Small intestine (tissue), 16 donors: Measurements from ENCODE around the gene CDH2. TPM values are rescaled to one million over a fixed set of nuclear protein-coding genes. Genes with fewer than 3 reads are reported as not detected.

ENCODE experiments used
- DNase-seq, 2 donors: peaks; one replicate each; pipeline versions ENCODE4 v3.0.0 to v3.0.0-alpha.2; 2013
- FAIRE-seq: peaks from 2 replicates; lab custom pipeline; 2012; peaks lifted over from hg19 to GRCh38; lab: Jason Lieb, UNC
- H3K27ac ChIP-seq, 3 donors: one replicate each; pipeline ENCODE4 v1.5.1; 2013; ENCODE audit warnings: low read length in 2 of 3, mild to moderate bottlenecking in 2 of 3, control low read depth in 1 of 3, inconsistent platforms in 1 of 3, low read depth in 1 of 3, moderate library complexity in 1 of 3
- H3K27me3 ChIP-seq, 3 donors: one replicate each; pipeline ENCODE4 v1.6.1; 2013; ENCODE audit warnings: low read length in 3 of 3, inconsistent platforms in 1 of 3; ENCODE audit not compliant: control insufficient read depth in 3 of 3, insufficient read depth in 3 of 3
- H3K36me3 ChIP-seq, 3 donors: one replicate each; pipeline ENCODE4 v1.6.1; 2013; ENCODE audit warnings: low read length in 3 of 3, inconsistent platforms in 1 of 3, low read depth in 1 of 3, mild to moderate bottlenecking in 1 of 3, moderate library complexity in 1 of 3; ENCODE audit not compliant: control insufficient read depth in 3 of 3, insufficient read depth in 2 of 3
- H3K4me1 ChIP-seq, 3 donors: one replicate each; pipeline ENCODE4 v1.6.1; 2013; ENCODE audit warnings: low read length in 2 of 3, inconsistent platforms in 1 of 3, low read depth in 1 of 3, mild to moderate bottlenecking in 1 of 3, moderate library complexity in 1 of 3; ENCODE audit not compliant: control insufficient read depth in 3 of 3, insufficient read depth in 2 of 3
- H3K4me3 ChIP-seq, 3 donors: one replicate each; pipeline ENCODE4 v1.5.1; 2013; ENCODE audit warnings: low read length in 3 of 3, control low read depth in 1 of 3, inconsistent platforms in 1 of 3, low read depth in 1 of 3, mild to moderate bottlenecking in 1 of 3, moderate library complexity in 1 of 3
- H3K9me3 ChIP-seq, 2 donors: one replicate each; pipeline ENCODE4 v1.6.1; 2013; ENCODE audit warnings: low read depth in 1 of 2, low read length in 1 of 2; ENCODE audit not compliant: control insufficient read depth in 2 of 2, insufficient read depth in 1 of 2
- WGBS, 3 donors: extraction: QIAGEN DNeasy Blood & Tissue Kit; methylation state at CpG; one replicate each; pipeline ENCODE4 v1.1.7; 2013; 5-methylcytosine and 5-hydroxymethylcytosine counted together
- long read RNA-seq, 10 donors: transcript quantifications; one replicate each; lab custom pipeline, GENCODE V29; 2026
- polyA plus RNA-seq, 4 donors: library from polyadenylated mRNA; stranded (reverse) in 3 of 4; unstranded in 1 of 4; fragments of 200-250 nt in 3 of 4; fragments of 120-200 nt in 1 of 4; gene quantifications; one replicate each; pipeline versions ENCODE4 v1.2.1 to v1.2.3, GENCODE V29; 2013
- donor health status: healthy with polysubstance abuse.
- donor health status: control.
- donor health status: control.
- donor health status: Bipolar disorder and iron deficiency.
- donor health status: healthy.

CDH2 gene
- 1 to 10 TPM in 3 of 4 donors, not detected in 1; 1.1 to 8.9 (median 1.5) TPM for polyA plus RNA-seq
- long read RNA-seq, donor 1 = 0 reads
- long read RNA-seq, donor 2 = 0 reads
- long read RNA-seq, donor 3 = 0 reads
- long read RNA-seq, donor 4 = 0 reads
- long read RNA-seq, donor 5 = 0 reads
- long read RNA-seq, donor 6, full-length matches to known transcripts = 1 of 1 reads
- long read RNA-seq, donor 6, partial matches to known transcripts = 0 of 1 reads
- long read RNA-seq, donor 6, other reads (novel, unspliced or antisense) = 0 of 1 reads
- long read RNA-seq, donor 7, full-length matches to known transcripts = 43 of 153 reads
- long read RNA-seq, donor 7, partial matches to known transcripts = 110 of 153 reads
- long read RNA-seq, donor 7, other reads (novel, unspliced or antisense) = 0 of 153 reads
- long read RNA-seq, donor 8 = 0 reads
- long read RNA-seq, donor 9 = 0 reads
- long read RNA-seq, donor 10, full-length matches to known transcripts = 4 of 4 reads
- long read RNA-seq, donor 10, partial matches to known transcripts = 0 of 4 reads
- long read RNA-seq, donor 10, other reads (novel, unspliced or antisense) = 0 of 4 reads

DNA sequence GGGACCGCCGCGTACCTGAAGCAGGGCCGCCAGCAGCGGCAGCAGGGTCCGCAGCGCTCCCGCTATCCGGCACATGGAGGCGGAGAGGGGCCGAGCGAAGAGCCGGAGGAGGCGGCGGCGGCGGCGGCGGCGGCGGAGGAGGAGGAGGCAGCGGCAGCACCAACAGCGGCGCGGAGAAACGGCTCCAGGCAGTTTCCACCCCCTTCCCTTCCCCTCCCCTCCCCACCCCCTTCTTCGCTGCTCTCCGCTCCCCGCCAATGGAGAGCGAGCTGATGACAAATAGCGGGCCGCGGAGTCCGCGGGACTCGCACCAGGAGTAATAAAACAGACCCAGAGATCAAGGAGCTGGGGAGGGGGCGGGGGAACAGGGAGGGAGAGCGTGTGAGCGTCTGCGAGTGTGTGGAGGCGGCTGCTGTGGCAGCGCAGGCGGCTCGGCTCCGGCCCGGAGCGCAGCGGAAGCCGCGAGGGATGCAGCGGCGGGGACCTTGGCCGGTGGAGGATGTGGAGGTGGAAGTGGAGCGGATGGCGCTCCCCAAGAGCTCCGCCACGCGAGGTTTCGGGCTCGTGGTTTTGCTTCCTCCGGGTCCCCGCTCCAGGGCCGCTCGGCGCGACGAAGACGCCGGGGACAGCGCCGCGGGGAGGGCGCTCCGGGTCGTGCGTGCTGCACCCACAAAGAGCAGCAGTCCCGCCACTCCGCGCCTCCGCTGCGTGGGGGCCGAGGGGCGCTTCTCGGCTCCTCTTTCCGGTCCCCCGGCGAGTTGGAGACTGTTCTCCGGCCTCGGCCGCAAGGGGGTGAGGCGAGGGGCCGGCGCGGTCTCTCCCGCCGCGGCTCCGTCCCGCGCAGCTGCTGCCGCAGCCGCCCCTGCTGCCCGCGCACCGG, at the start of gene CDH2:
CDH2 (minus strand) TSS at position 183 of the 880 bp plus-strand sequence; CDS start at position 75, 108 bp downstream.
- Histone ChIP-seq H3K4me1 (no peaks in the 10 kb centered on the region), H3K9me3 (no peaks in the 10 kb centered on the region), H3K36me3 (no peaks in the 10 kb centered on the region), H3K27me3 (peaks cover 14 to 41% (median 25%) of the 10 kb centered on the region in 3 donors), H3K27ac (peak within 1 kb of the TSS in 2 of 3 donors; percentile 16 to 32), H3K4me3 (peak within 1 kb of the TSS; percentile 14 to 43 (median 22))
- 1% methylated on average over 47 to 105 of the region's 105 CpGs for WGBS, 3 donors
- DNase-seq (peak in 1 of 2 donors; percentile 68), FAIRE-seq (no peak)

GRCh38 chr18:28212060-28212459, 35.1 kb upstream of the CDH2 start:
- DNase-seq = no peak
- H3K4me3 ChIP-seq = no peak overlapping the region
- no peak overlapping the region for H3K27ac ChIP-seq
- no peaks in the 10 kb centered on the region for H3K36me3 ChIP-seq
- no peaks in the 10 kb centered on the region for H3K9me3 ChIP-seq
- FAIRE-seq = no peak
- WGBS, 3 donors = 72 to 87% (median 83%) methylated on average over 3 of the region's 3 CpGs
- no peaks in the 10 kb centered on the region for H3K4me1 ChIP-seq
- H3K27me3 ChIP-seq = no peaks in the 10 kb centered on the region

- Histone ChIP-seq H3K27me3 (no peaks in the 10 kb centered on the region), H3K4me1 (no peaks in the 10 kb centered on the region), H3K4me3 (no peak overlapping the region), H3K9me3 (peaks cover 0 to 1% of the 10 kb centered on the region in 2 donors), H3K27ac (no peak overlapping the region), H3K36me3 (no peaks in the 10 kb centered on the region)
- WGBS, 3 donors = 69 to 77% (median 74%) methylated on average over 11 of the region's 11 CpGs
- FAIRE-seq = no peak
- no peak for DNase-seq
Measured at GRCh38 chr18:28208712-28209265, 31.9 kb upstream of the CDH2 start.

DNA sequence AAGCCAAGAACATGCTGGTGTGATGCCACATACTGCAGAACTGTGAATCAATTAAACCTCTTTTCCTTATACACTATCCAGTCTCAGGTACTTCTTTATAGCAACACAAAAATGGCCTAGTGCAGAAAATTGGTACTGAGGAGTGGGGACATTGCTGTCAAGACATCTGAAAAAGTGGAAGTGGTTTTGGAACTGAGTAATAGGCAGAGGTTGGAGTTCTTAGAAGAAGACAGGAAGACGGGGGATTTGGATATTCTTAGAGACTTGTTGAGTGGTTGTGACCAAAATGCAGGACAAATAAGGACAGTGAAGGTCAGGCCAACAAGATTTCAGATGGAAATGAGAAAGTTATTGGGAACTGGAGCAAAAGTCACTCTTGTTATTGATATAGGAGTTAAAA, 31.3 kb upstream of the CDH2 start:
- Histone ChIP-seq H3K4me3 (no peak overlapping the region), H3K27me3 (no peaks in the 10 kb centered on the region), H3K9me3 (peaks cover 0 to 1% of the 10 kb centered on the region in 2 donors), H3K36me3 (no peaks in the 10 kb centered on the region), H3K27ac (no peak overlapping the region), H3K4me1 (no peaks in the 10 kb centered on the region)
- WGBS, 3 donors = 61 to 79% (median 67%) methylated on average over 1 of the region's 1 CpG
- DNase-seq (no peak), FAIRE-seq (no peak)

- H3K4me3 ChIP-seq = no peak overlapping the region
- no peak for DNase-seq
- WGBS, 3 donors = 14 to 27% (median 20%) methylated on average over 1 of the region's 1 CpG
- no peaks in the 10 kb centered on the region for H3K4me1 ChIP-seq
- no peak for FAIRE-seq
- H3K36me3 ChIP-seq = no peaks in the 10 kb centered on the region
- no peaks in the 10 kb centered on the region for H3K27me3 ChIP-seq
- peaks cover 0 to 1% of the 10 kb centered on the region in 2 donors for H3K9me3 ChIP-seq
- H3K27ac ChIP-seq = no peak overlapping the region
Measured at GRCh38 chr18:28204154-28204553, 27.2 kb upstream of the CDH2 start.

- no peaks in the 10 kb centered on the region for H3K27me3 ChIP-seq
- no peak for FAIRE-seq
- WGBS, 3 donors = 84 to 89% (median 85%) methylated on average over 4 of the region's 4 CpGs
- H3K27ac ChIP-seq = no peak overlapping the region
- H3K4me3 ChIP-seq = no peak overlapping the region
- no peaks in the 10 kb centered on the region for H3K36me3 ChIP-seq
- H3K4me1 ChIP-seq = no peaks in the 10 kb centered on the region
- no peak for DNase-seq
- H3K9me3 ChIP-seq = peaks cover 0 to 1% of the 10 kb centered on the region in 2 donors
Measured at GRCh38 chr18:28201056-28201455, 24.1 kb upstream of the CDH2 start.

- FAIRE-seq = no peak
Measured at GRCh38 chr18:28198620-28199019, 21.7 kb upstream of the CDH2 start.

More at GRCh38 chr18:28198620-28199019, 21.7 kb upstream of the CDH2 start:
- Histone ChIP-seq H3K4me3 (no peak overlapping the region), H3K27me3 (no peaks in the 10 kb centered on the region), H3K36me3 (no peaks in the 10 kb centered on the region), H3K27ac (no peak overlapping the region), H3K4me1 (no peaks in the 10 kb centered on the region), H3K9me3 (no peaks in the 10 kb centered on the region)
- WGBS, 3 donors = 84 to 90% (median 85%) methylated on average over 5 of the region's 5 CpGs
- no peak for DNase-seq
